HCT116 (cell line): ENCODE results near the gene SHROOM3. TPM values are rescaled to one million over a fixed set of nuclear protein-coding genes. Genes with fewer than 3 reads are reported as not detected.

Experiments used
- ATAC-seq: fragments of 200-7000 bp; cut with Tn5 transposase; 2 replicates; pipeline ENCODE4 v1.9.1; 2020; ENCODE audit warnings: mild to moderate bottlenecking, moderate library complexity
- BruUV-seq: library from RNA; stranded (reverse); fragments of 400-500 nt; replicated peaks from 2 replicates; lab custom pipeline; 2021; lab: Mats Ljungman, UMichigan
- CTCF ChIA-PET: fragments of 300-600 bp; sonication (Branson Sonifier 250); formaldehyde crosslinking; loops from one replicate; lab custom pipeline; 2021; ENCODE audit warnings: antibody characterized with exemption; lab: Charles Lee
- POLR2A ChIA-PET: fragments of 300-600, 350-600 bp; sonication (Branson Sonifier 250); formaldehyde crosslinking; loops from one replicate; lab custom pipeline; 2021; ENCODE audit warnings: antibody characterized with exemption; lab: Charles Lee
- RAD21 ChIA-PET, 2 experiments: fragments of 300-600 bp; sonication (Branson Sonifier 250); formaldehyde crosslinking; loops; one replicate each; lab custom pipeline; 2023; ENCODE audit warnings: low total read pairs in 2 of 2; ENCODE audit not compliant: uncharacterized antibody in 2 of 2, unreplicated experiment in 2 of 2, low non-redundant PET in 1 of 2; lab: Charles Lee
- DNase-seq: peaks from one replicate; pipeline ENCODE4 v3.0.0-alpha.2; 2010; ENCODE audit warnings: low read depth, low spot score
- H2AFZ ChIP-seq: fragments of 200-600 bp; shearing (Covaris generic), sonication (generic); 2 replicates; pipeline ENCODE4 v1.6.1; 2017; ENCODE audit warnings: low read depth, mixed run types, mixed read lengths, antibody characterized with exemption, low read length; ENCODE audit not compliant: poor library complexity, severe bottlenecking
- H3K27ac ChIP-seq: 2 replicates; pipeline ENCODE4 v1.5.1; 2012; ENCODE audit warnings: low read depth, low read length
- H3K27me3 ChIP-seq: fragments of 200-600 bp; sonication (generic); 2 replicates; pipeline ENCODE4 v1.6.1; 2016; ENCODE audit warnings: mixed run types, low read length, mixed read lengths; ENCODE audit not compliant: insufficient read depth
- H3K36me3 ChIP-seq, 2 experiments: fragments of 200-500 bp in 1 of 2; fragments of 200-600 bp in 1 of 2; sonication (Bioruptor generic) in 1 of 2; sonication (generic) in 1 of 2; 2 replicates each; pipeline versions ENCODE4 v1.5.1 to v1.6.1; 2014 to 2016; ENCODE audit warnings: low read length in 2 of 2, inconsistent platforms in 1 of 2, mixed read lengths in 1 of 2, mixed run types in 1 of 2; ENCODE audit not compliant: insufficient read depth in 2 of 2, control insufficient read depth in 1 of 2
- H3K4me1 ChIP-seq, 2 experiments: fragments of 200-600 bp in 1 of 2; sonication (generic) in 1 of 2; 2 replicates each; pipeline versions ENCODE4 v1.5.1 to v1.6.1; 2012 to 2017; ENCODE audit warnings: low read length in 2 of 2, inconsistent platforms in 1 of 2, mild to moderate bottlenecking in 1 of 2, mixed read lengths in 1 of 2, mixed run types in 1 of 2, moderate library complexity in 1 of 2; ENCODE audit not compliant: insufficient read depth in 2 of 2, control insufficient read depth in 1 of 2
- H3K4me2 ChIP-seq: fragments of 200-600 bp; sonication (generic); 2 replicates; pipeline ENCODE4 v1.6.1; 2017; ENCODE audit warnings: mixed run types, low read length, mixed read lengths
- H3K4me3 ChIP-seq, 2 experiments: fragments of 200-600 bp in 1 of 2; sonication (generic) in 1 of 2; replicated peaks in 1 of 2; 2 replicates each; pipeline ENCODE4 v1.5.1; 2011 to 2016; ENCODE audit warnings: low read length in 2 of 2, control low read depth in 1 of 2, low read depth in 1 of 2, mild to moderate bottlenecking in 1 of 2, mixed read lengths in 1 of 2, mixed run types in 1 of 2
- H3K79me2 ChIP-seq: fragments of 200-600 bp; sonication (generic); 2 replicates; pipeline ENCODE4 v1.6.1; 2017; ENCODE audit warnings: mild to moderate bottlenecking, mixed run types, low read length, moderate library complexity, mixed read lengths; ENCODE audit not compliant: insufficient read depth
- H3K9ac ChIP-seq: fragments of 200-600 bp; sonication (generic); 2 replicates; pipeline ENCODE4 v1.6.1; 2016; ENCODE audit warnings: low read length, mixed read lengths
- H3K9me2 ChIP-seq: fragments of 200-600 bp; sonication (generic), shearing (Covaris generic); 2 replicates; pipeline ENCODE4 v1.6.1; 2017; ENCODE audit warnings: mixed run types, mild to moderate bottlenecking, moderate library complexity; ENCODE audit not compliant: insufficient read depth
- H3K9me3 ChIP-seq, 2 experiments: fragments of 200-500 bp in 1 of 2; fragments of 200-600 bp in 1 of 2; sonication (Bioruptor generic) in 1 of 2; sonication (generic) in 1 of 2; 2 replicates each; pipeline ENCODE4 v1.6.1; 2014 to 2017; ENCODE audit warnings: low read length in 2 of 2, mixed read lengths in 2 of 2, inconsistent platforms in 1 of 2, low read depth in 1 of 2, mild to moderate bottlenecking in 1 of 2, mixed run types in 1 of 2, moderate library complexity in 1 of 2; ENCODE audit not compliant: control insufficient read depth in 1 of 2, insufficient read depth in 1 of 2
- H4K20me1 ChIP-seq: fragments of 200-600 bp; sonication (generic), shearing (Covaris generic); 2 replicates; pipeline ENCODE4 v1.6.1; 2017; ENCODE audit warnings: mixed run types, mild to moderate bottlenecking, moderate library complexity; ENCODE audit not compliant: insufficient read depth
- ATF3 ChIP-seq: IDR thresholded peaks from 2 replicates; pipeline ENCODE4 v1.6.1; 2012
- CBX3 ChIP-seq: IDR thresholded peaks from 2 replicates; pipeline ENCODE4 v1.6.1; 2012; ENCODE audit warnings: low read depth
- CEBPB ChIP-seq: IDR thresholded peaks from 2 replicates; pipeline ENCODE4 v1.6.1; 2012; ENCODE audit warnings: low read depth
- EGR1 ChIP-seq: IDR thresholded peaks from 2 replicates; pipeline ENCODE4 v1.6.1; 2012; ENCODE audit warnings: low read depth
- ELF1 ChIP-seq: IDR thresholded peaks from 2 replicates; pipeline ENCODE4 v1.6.1; 2012; ENCODE audit warnings: low read depth, borderline replicate concordance
- EZH2 ChIP-seq: fragments of 200-600 bp; sonication (generic); IDR thresholded peaks from 2 replicates; pipeline ENCODE4 v1.6.1; 2017; ENCODE audit warnings: antibody characterized with exemption, mixed run types
- FOSL1 ChIP-seq: IDR thresholded peaks from 2 replicates; pipeline ENCODE4 v1.6.1; 2012; ENCODE audit warnings: low read depth
- POLR2A ChIP-seq: IDR thresholded peaks from 2 replicates; pipeline ENCODE4 v1.7.0; 2011; ENCODE audit warnings: borderline replicate concordance; ENCODE audit not compliant: insufficient read depth, insufficient read length; ENCODE audit errors: extremely low read depth
- POLR2AphosphoS5 ChIP-seq: IDR thresholded peaks from 2 replicates; pipeline ENCODE4 v1.6.1; 2011; ENCODE audit warnings: mild to moderate bottlenecking, low read depth, low read length, moderate library complexity
- RAD21 ChIP-seq: IDR thresholded peaks from 2 replicates; pipeline ENCODE4 v1.6.1; 2012; ENCODE audit warnings: low read depth, mild to moderate bottlenecking
- SIN3A ChIP-seq: IDR thresholded peaks from 2 replicates; pipeline ENCODE4 v1.6.1; 2012; ENCODE audit warnings: low read depth
- SP1 ChIP-seq: IDR thresholded peaks from 2 replicates; pipeline ENCODE4 v1.6.1; 2012; ENCODE audit warnings: low read depth
- SRF ChIP-seq: IDR thresholded peaks from 2 replicates; pipeline ENCODE4 v1.6.1; 2012; ENCODE audit warnings: low read depth
- TCF7L2 ChIP-seq: IDR thresholded peaks from 2 replicates; pipeline ENCODE4 v1.7.0; 2011; ENCODE audit warnings: borderline replicate concordance, inconsistent platforms; ENCODE audit not compliant: insufficient read depth, insufficient read length; ENCODE audit errors: extremely low read depth
- YY1 ChIP-seq: IDR thresholded peaks from 2 replicates; pipeline ENCODE4 v1.6.1; 2011; ENCODE audit warnings: low read length, low read depth, moderate library complexity, mild to moderate bottlenecking; ENCODE audit not compliant: insufficient replicate concordance; ENCODE audit errors: extremely low read depth
- ZBTB33 ChIP-seq: IDR thresholded peaks from 2 replicates; pipeline ENCODE4 v1.6.1; 2011; ENCODE audit warnings: mild to moderate bottlenecking, low read length, moderate library complexity; ENCODE audit not compliant: insufficient replicate concordance; ENCODE audit errors: extremely low read depth
- ZNF274 ChIP-seq: fragments of 200-500 bp; sonication (Bioruptor generic); IDR thresholded peaks from 2 replicates; pipeline ENCODE4 v1.6.1; 2014; ENCODE audit warnings: mild to moderate bottlenecking, low read depth, low read length, inconsistent platforms
- intact Hi-C: fragments of 100-400 bp; cut with micrococcal nuclease; formaldehyde crosslinking; loops from 2 replicates; pipeline ENCODE4 v1.10.0; 2022
- total RNA-seq: library from RNA; stranded (reverse); gene quantifications from one replicate; pipeline ENCODE4 v1.2.1, GENCODE V29; 2021; ENCODE audit not compliant: unreplicated experiment
- TF ChIP-seq, protein P1 (sequence below), 3 experiments: fragments of 200-600 bp in 1 of 3; sonication (generic) in 1 of 3; IDR thresholded peaks in 2 of 3; conservative IDR thresholded peaks in 1 of 3; 2 replicates each; pipeline ENCODE4 v1.5.1; 2012 to 2017; ENCODE audit warnings: low read depth in 2 of 3, low read length in 2 of 3, antibody characterized with exemption in 1 of 3, borderline replicate concordance in 1 of 3, control low read depth in 1 of 3, mild to moderate bottlenecking in 1 of 3, mixed read lengths in 1 of 3, mixed run types in 1 of 3, moderate library complexity in 1 of 3; ENCODE audit not compliant: insufficient read depth in 1 of 3
- TF ChIP-seq, protein P2 (sequence below): IDR thresholded peaks from 2 replicates; pipeline ENCODE4 v1.6.1; 2012; ENCODE audit warnings: low read depth
- TF ChIP-seq, protein P3 (sequence below): IDR thresholded peaks from 2 replicates; pipeline ENCODE4 v1.6.1; 2012

Gene SHROOM3
- total RNA-seq, 1 experiment from 2014 or later: 22.5 TPM

GRCh38 chr4:76634220-76634619 is 199.2 kb downstream of the SHROOM3 start:
- POLR2A ChIA-PET: no interaction called here
- BruUV-seq: no TSS peak

More at GRCh38 chr4:76634220-76634619, 199.2 kb downstream of the SHROOM3 start:
- RAD21 ChIA-PET: no interaction called here
- H3K9me2 ChIP-seq: no peaks in the 10 kb centered on the region
- TF ChIP-seq ZNF274 (no peak), RAD21 (no peak), SP1 (no peak), YY1 (no peak), EGR1 (no peak), POLR2AphosphoS5 (no peak), ZBTB33 (no peak), CBX3 (no peak), FOSL1 (no peak), ATF3 (no peak), POLR2A (no peak), SRF (no peak), ELF1 (no peak), TCF7L2 (no peak), EZH2 (no peak), SIN3A (no peak), CEBPB (no peak)
- TF ChIP-seq, protein P1, sequence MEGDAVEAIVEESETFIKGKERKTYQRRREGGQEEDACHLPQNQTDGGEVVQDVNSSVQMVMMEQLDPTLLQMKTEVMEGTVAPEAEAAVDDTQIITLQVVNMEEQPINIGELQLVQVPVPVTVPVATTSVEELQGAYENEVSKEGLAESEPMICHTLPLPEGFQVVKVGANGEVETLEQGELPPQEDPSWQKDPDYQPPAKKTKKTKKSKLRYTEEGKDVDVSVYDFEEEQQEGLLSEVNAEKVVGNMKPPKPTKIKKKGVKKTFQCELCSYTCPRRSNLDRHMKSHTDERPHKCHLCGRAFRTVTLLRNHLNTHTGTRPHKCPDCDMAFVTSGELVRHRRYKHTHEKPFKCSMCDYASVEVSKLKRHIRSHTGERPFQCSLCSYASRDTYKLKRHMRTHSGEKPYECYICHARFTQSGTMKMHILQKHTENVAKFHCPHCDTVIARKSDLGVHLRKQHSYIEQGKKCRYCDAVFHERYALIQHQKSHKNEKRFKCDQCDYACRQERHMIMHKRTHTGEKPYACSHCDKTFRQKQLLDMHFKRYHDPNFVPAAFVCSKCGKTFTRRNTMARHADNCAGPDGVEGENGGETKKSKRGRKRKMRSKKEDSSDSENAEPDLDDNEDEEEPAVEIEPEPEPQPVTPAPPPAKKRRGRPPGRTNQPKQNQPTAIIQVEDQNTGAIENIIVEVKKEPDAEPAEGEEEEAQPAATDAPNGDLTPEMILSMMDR (IDR thresholded peaks at IDR 0.05 in 2 of 3, conservative IDR thresholded peaks at IDR 0.05 in 1 of 3; ENCODE audit: borderline replicate concordance in 1 of 3, insufficient read depth in 1 of 3, low read depth in 2 of 3, low read length in 2 of 3): no peak
- TF ChIP-seq, protein P2, sequence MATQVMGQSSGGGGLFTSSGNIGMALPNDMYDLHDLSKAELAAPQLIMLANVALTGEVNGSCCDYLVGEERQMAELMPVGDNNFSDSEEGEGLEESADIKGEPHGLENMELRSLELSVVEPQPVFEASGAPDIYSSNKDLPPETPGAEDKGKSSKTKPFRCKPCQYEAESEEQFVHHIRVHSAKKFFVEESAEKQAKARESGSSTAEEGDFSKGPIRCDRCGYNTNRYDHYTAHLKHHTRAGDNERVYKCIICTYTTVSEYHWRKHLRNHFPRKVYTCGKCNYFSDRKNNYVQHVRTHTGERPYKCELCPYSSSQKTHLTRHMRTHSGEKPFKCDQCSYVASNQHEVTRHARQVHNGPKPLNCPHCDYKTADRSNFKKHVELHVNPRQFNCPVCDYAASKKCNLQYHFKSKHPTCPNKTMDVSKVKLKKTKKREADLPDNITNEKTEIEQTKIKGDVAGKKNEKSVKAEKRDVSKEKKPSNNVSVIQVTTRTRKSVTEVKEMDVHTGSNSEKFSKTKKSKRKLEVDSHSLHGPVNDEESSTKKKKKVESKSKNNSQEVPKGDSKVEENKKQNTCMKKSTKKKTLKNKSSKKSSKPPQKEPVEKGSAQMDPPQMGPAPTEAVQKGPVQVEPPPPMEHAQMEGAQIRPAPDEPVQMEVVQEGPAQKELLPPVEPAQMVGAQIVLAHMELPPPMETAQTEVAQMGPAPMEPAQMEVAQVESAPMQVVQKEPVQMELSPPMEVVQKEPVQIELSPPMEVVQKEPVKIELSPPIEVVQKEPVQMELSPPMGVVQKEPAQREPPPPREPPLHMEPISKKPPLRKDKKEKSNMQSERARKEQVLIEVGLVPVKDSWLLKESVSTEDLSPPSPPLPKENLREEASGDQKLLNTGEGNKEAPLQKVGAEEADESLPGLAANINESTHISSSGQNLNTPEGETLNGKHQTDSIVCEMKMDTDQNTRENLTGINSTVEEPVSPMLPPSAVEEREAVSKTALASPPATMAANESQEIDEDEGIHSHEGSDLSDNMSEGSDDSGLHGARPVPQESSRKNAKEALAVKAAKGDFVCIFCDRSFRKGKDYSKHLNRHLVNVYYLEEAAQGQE: no peak
- TF ChIP-seq, protein P3, sequence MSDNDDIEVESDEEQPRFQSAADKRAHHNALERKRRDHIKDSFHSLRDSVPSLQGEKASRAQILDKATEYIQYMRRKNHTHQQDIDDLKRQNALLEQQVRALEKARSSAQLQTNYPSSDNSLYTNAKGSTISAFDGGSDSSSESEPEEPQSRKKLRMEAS: no peak
- TF ChIP-seq, all 23 proteins: peak for 0
- H3K4me1 ChIP-seq: peaks cover 3 to 34% of the 10 kb centered on the region in 2 experiments; a peak in 2 of 4 replicates
- DNase-seq (no peak), ATAC-seq (peak; percentile 55; the same call in 1 of the 2 replicates)
- no peak overlapping the region for H3K27ac ChIP-seq
- intact Hi-C loops: no loop called here
- H3K36me3 ChIP-seq: no peaks in the 10 kb centered on the region
- CTCF ChIA-PET: no interaction called here
- peak overlapping the region; percentile 22 for H2AFZ ChIP-seq
- no peaks in the 10 kb centered on the region for H4K20me1 ChIP-seq
- H3K9me3 ChIP-seq: no peaks in the 10 kb centered on the region
- H3K27me3 ChIP-seq: no peaks in the 10 kb centered on the region
- peak overlapping the region; percentile 54 for H3K4me2 ChIP-seq
- H3K79me2 ChIP-seq: no peaks in the 10 kb centered on the region
- no peak overlapping the region for H3K9ac ChIP-seq
- 0 out of 4 replicates have a peak overlapping the region, but pooled peaks of 1 of the 2 experiments have one; percentile 6 for H3K4me3 ChIP-seq
